GM12878 (cell line): ENCODE results near the gene IFNA2. TPM values are rescaled to one million over a fixed set of nuclear protein-coding genes. Genes with fewer than 3 reads are reported as not detected.

Source experiments
- ATAC-seq: fragments of 200-7000 bp; cut with Tn5 transposase; 3 replicates; pipeline ENCODE4 v1.9.1; 2020; ENCODE audit warnings: mild to moderate bottlenecking, moderate library complexity
- BruUV-seq: library from RNA; stranded (reverse); fragments of 400-500 nt; replicated peaks from 2 replicates; lab custom pipeline; 2021; lab: Mats Ljungman, UMichigan
- CTCF ChIA-PET: fragments of 300-600 bp; sonication (Branson Sonifier 250); formaldehyde crosslinking; extraction: SDS; loops from one replicate; lab custom pipeline; 2021; ENCODE audit warnings: inconsistent platforms; lab: Yijun Ruan, JAX
- POLR2A ChIA-PET: fragments of 350-600 bp; formaldehyde crosslinking; extraction: SDS; loops from one replicate; lab custom pipeline; 2021; ENCODE audit warnings: inconsistent platforms; lab: Charles Lee
- RAD21 ChIA-PET: fragments of 300-600 bp; sonication (Branson Sonifier 250); formaldehyde crosslinking; loops from one replicate; lab custom pipeline; 2023; ENCODE audit warnings: antibody characterized with exemption; ENCODE audit not compliant: unreplicated experiment; lab: Charles Lee
- SMC1A ChIA-PET: fragments of 300-600 bp; sonication (Branson Sonifier 250); formaldehyde crosslinking; loops from one replicate; lab custom pipeline; 2023; ENCODE audit not compliant: unreplicated experiment, uncharacterized antibody; lab: Charles Lee
- DNase-seq: peaks from one replicate; pipeline ENCODE4 v3.0.0-alpha.2; 2011; ENCODE audit warnings: low read depth, low spot score
- FAIRE-seq: peaks from 3 replicates; lab custom pipeline; 2011; peaks lifted over from hg19 to GRCh38; lab: Jason Lieb, UNC
- H2AFZ ChIP-seq: 2 replicates; pipeline ENCODE4 v1.6.0; 2011; ENCODE audit warnings: low read depth, low read length, control low read depth; ENCODE audit not compliant: control insufficient read depth
- H3K27ac ChIP-seq: 2 replicates; pipeline ENCODE4 v1.5.1; 2011; ENCODE audit warnings: control low read depth; ENCODE audit not compliant: control insufficient read depth, insufficient read depth
- H3K27me3 ChIP-seq, 2 experiments: replicated peaks in 1 of 2; 2 replicates each; pipeline versions ENCODE4 v1.6.0 to v1.6.1; 2011; ENCODE audit warnings: low read length in 1 of 2; ENCODE audit not compliant: control insufficient read depth in 2 of 2, insufficient read depth in 2 of 2
- H3K36me3 ChIP-seq, 2 experiments: 2 replicates each; pipeline ENCODE4 v1.5.1; 2011; ENCODE audit warnings: low read length in 1 of 2; ENCODE audit not compliant: control insufficient read depth in 2 of 2, insufficient read depth in 2 of 2
- H3K4me1 ChIP-seq: 2 replicates; pipeline ENCODE4 v1.6.1; 2011; ENCODE audit warnings: mild to moderate bottlenecking, low read length, moderate library complexity, mixed read lengths; ENCODE audit not compliant: control insufficient read depth, insufficient read depth
- H3K4me2 ChIP-seq: 2 replicates; pipeline ENCODE4 v1.6.0; 2011; ENCODE audit warnings: control low read depth; ENCODE audit not compliant: control insufficient read depth, insufficient read depth
- H3K4me3 ChIP-seq: fragments of 200-600 bp; sonication (generic); 2 replicates; pipeline ENCODE4 v1.5.1; 2016
- H3K79me2 ChIP-seq: 2 replicates; pipeline ENCODE4 v1.6.0; 2011; ENCODE audit warnings: low read length; ENCODE audit not compliant: control insufficient read depth, insufficient read depth
- H3K9ac ChIP-seq: 2 replicates; pipeline ENCODE4 v1.8.0; 2011; ENCODE audit warnings: low read length, control low read depth, mixed read lengths; ENCODE audit not compliant: control insufficient read depth, insufficient read depth
- H3K9me3 ChIP-seq: replicated peaks from 3 replicates; pipeline ENCODE4 v1.5.1; 2011; ENCODE audit warnings: mild to moderate bottlenecking, low read length; ENCODE audit not compliant: control insufficient read depth, insufficient read depth
- H4K20me1 ChIP-seq: 2 replicates; pipeline ENCODE4 v1.6.0; 2011; ENCODE audit not compliant: control insufficient read depth, insufficient read depth
- E2F4 ChIP-seq: IDR thresholded peaks from 2 replicates; pipeline ENCODE4 v1.6.1; 2012; ENCODE audit warnings: low read depth, low read length, improper control_type of control experiment
- HSF1 ChIP-seq: fragments of 150-350 bp; IDR thresholded peaks from 2 replicates; pipeline ENCODE4 v1.6.1; 2014; ENCODE audit warnings: mild to moderate bottlenecking, low read depth, low read length
- KDM1A ChIP-seq: fragments of 200-600 bp; sonication (generic); IDR thresholded peaks from 2 replicates; pipeline ENCODE4 v1.6.1; 2016; ENCODE audit warnings: borderline replicate concordance
- MAX ChIP-seq: IDR thresholded peaks from 2 replicates; pipeline ENCODE4 v1.6.1; 2012; ENCODE audit warnings: low read depth, low read length, improper control_type of control experiment
- MTA3 ChIP-seq: IDR thresholded peaks from 2 replicates; pipeline ENCODE4 v1.6.1; 2012; ENCODE audit warnings: low read length, inconsistent platforms, borderline replicate concordance
- POLR2AphosphoS5 ChIP-seq: IDR thresholded peaks from 2 replicates; pipeline ENCODE4 v1.6.1; 2011; ENCODE audit warnings: mild to moderate bottlenecking, low read length, inconsistent platforms
- RELA ChIP-seq: fragments of 450-650 bp; IDR thresholded peaks from 2 replicates; pipeline ENCODE4 v1.8.0; 2014; ENCODE audit warnings: borderline replicate concordance; ENCODE audit not compliant: partially characterized antibody
- SMC3 ChIP-seq: IDR thresholded peaks from 2 replicates; pipeline ENCODE4 v1.6.1; 2011; ENCODE audit warnings: low read length, improper control_type of control experiment, borderline replicate concordance
- ZBED1 ChIP-seq: IDR thresholded peaks from 2 replicates; pipeline ENCODE4 v1.6.1; 2016; ENCODE audit warnings: borderline replicate concordance
- ZNF592 ChIP-seq: fragments of 450-650 bp; IDR thresholded peaks from 2 replicates; pipeline ENCODE4 v1.6.1; 2017; ENCODE audit warnings: mild to moderate bottlenecking, moderate library complexity
- ZSCAN29 ChIP-seq: fragments of 450-650 bp; IDR thresholded peaks from 2 replicates; pipeline ENCODE4 v1.6.1; 2017; ENCODE audit warnings: mild to moderate bottlenecking, moderate library complexity
- WGBS: methylation state at CpG from one replicate; pipeline ENCODE4 v1.1.6; 2016; ENCODE audit warnings: low lambda C conversion rate; ENCODE audit not compliant: insufficient replicate concordance, insufficient coverage; ENCODE audit errors: missing lambda C conversion rate; 5-methylcytosine and 5-hydroxymethylcytosine counted together
- in situ Hi-C: fragments of 300-500 bp; cut with MboI; formaldehyde crosslinking; loops from 9 replicates; pipeline ENCODE4 v1.14.3; 2018; ENCODE audit warnings: mixed read lengths
- intact Hi-C: fragments of 100-400 bp; cut with micrococcal nuclease; formaldehyde crosslinking; loops from one replicate; pipeline ENCODE4 v1.14.2; 2022; ENCODE audit not compliant: unreplicated experiment
- polyA plus RNA-seq, 11 experiments: library from polyadenylated mRNA; depleted of rRNA in 4 of 11; unstranded in 6 of 11; stranded (reverse) in 5 of 11; fragments of >200 nt; fragmentation: Nextera tagmentation in 4 of 11; fragmentation: Illumina TruSeq in 1 of 11; extraction: Ambion mirVana in 4 of 11; extraction: Trizol in 1 of 11; gene quantifications; 1 replicate in 1 of 11; 2 replicates in 10 of 11; pipeline versions ENCODE4 v1.2.1 to v1.2.3, GENCODE V29; 2011 to 2016; ENCODE audit warnings: inconsistent platforms in 2 of 11, missing spikeins in 2 of 11, low read depth in 1 of 11
- total RNA-seq, 4 experiments: library from RNA; depleted of rRNA in 3 of 4; stranded (reverse); fragments of >200 nt in 3 of 4; fragmentation: Illumina TruSeq in 1 of 4; extraction: Trizol in 1 of 4; gene quantifications; 2 replicates each; pipeline versions ENCODE4 v1.2.1 to v1.2.3, GENCODE V29; 2013 to 2021

IFNA2 gene
- total and polyA plus RNA-seq, 10 of the 15 experiments (the other 5 are each of a cell fraction or from before 2014, with no cell fraction given): 0.26 to 2.8 (median 0.66) TPM; not detected in 2

- ChIA-PET POLR2A (no interaction called here), RAD21 (interaction anchor here (0.7 to 1.1 kb wide), 3 partner anchors 59 to 74 kb away, joined by 3 to 4 read pairs (median 3); no protein-coding TSS in a partner anchor), SMC1A (interaction anchor here (1.2 to 4.4 kb wide), 3 partner anchors 66 to 74 kb away, joined by 3 to 21 read pairs (median 10); partner anchors contain the start of gene KLHL9), CTCF (interaction anchor here (1.7 to 2.6 kb wide), 3 partner anchors 21 to 74 kb away, joined by 8 to 15 read pairs (median 9); partner anchors contain the start of gene KLHL9)
- 0 out of 3 replicates have a peak, but pooled peaks have one; percentile 10 for ATAC-seq
- Histone ChIP-seq H3K9me3 (no peaks in the 10 kb centered on the region), H3K4me1 (peaks cover 3% of the 10 kb centered on the region; the same call in 1 of the 2 replicates), H3K27me3 (peaks cover 0 to 2% of the 10 kb centered on the region in 2 experiments; a peak in 2 of 4 replicates), H3K36me3 (no peaks in the 10 kb centered on the region), H2AFZ (no peak overlapping the region), H4K20me1 (no peaks in the 10 kb centered on the region), H3K9ac (no peak overlapping the region), H3K79me2 (no peaks in the 10 kb centered on the region; the same call in 1 of the 2 replicates), H3K27ac (no peak overlapping the region), H3K4me2 (no peak overlapping the region), H3K4me3 (no peak overlapping the region)
- no peak for FAIRE-seq
- BruUV-seq: no TSS peak
- intact Hi-C loops: no loop called here
- in situ Hi-C loops: no loop called here
- no peak for TF ChIP-seq ZNF592
- TF ChIP-seq SMC3: no peak
- no peak for TF ChIP-seq KDM1A
- no peak for TF ChIP-seq ZSCAN29
- no peak for TF ChIP-seq ZBED1
- TF ChIP-seq RELA: no peak
- no peak for TF ChIP-seq POLR2AphosphoS5
- no peak for TF ChIP-seq MAX
- TF ChIP-seq E2F4: no peak
- no peak for TF ChIP-seq MTA3
- TF ChIP-seq HSF1: no peak
- 17% methylated on average over 3 of the region's 3 CpGs for WGBS
- no peak for DNase-seq
Observed at GRCh38 chr9:21399956-21400355, 14.8 kb upstream of the IFNA2 start.
